Ureter (tissue), 1 donor: ENCODE data around the gene LENG8. TPM values are rescaled to one million over a fixed set of nuclear protein-coding genes. Genes with fewer than 3 reads are reported as not detected.
"Not testable (repeated sequence)": the region's sequence is repeated elsewhere in the genome, so short reads cannot be mapped to it uniquely, and the experiment has no call there.

Source experiments
- DNase-seq: peaks from one replicate; pipeline ENCODE4 v3.0.0-alpha.2; 2020; ENCODE audit warnings: low spot score
- total RNA-seq: library from RNA; stranded (reverse); gene quantifications from one replicate; pipeline ENCODE4 v1.2.4, GENCODE V29; 2023
- donor health status: DM: yes; HTN: yes; CAD: no.

The LENG8 gene
- total RNA-seq, 1 donor from 2014 or later = 269 TPM

- DNase-seq = no peak
These were observed 33.9 kb downstream of the LENG8 start for GRCh38 chr19:54482889-54483288.

GRCh38 chr19:54484451-54484850 lies 35.5 kb downstream of the LENG8 start:
- no peak for DNase-seq

- DNase-seq = no peak
These were observed 36.9 kb downstream of the LENG8 start for GRCh38 chr19:54485851-54486250.

- no peak for DNase-seq
These were observed 40.3 kb downstream of the LENG8 start for GRCh38 chr19:54489341-54489740.

- no peak for DNase-seq
These were observed 40.8 kb downstream of the LENG8 start for GRCh38 chr19:54489766-54490165.

GRCh38 chr19:54492568-54492967 lies 43.6 kb downstream of the LENG8 start:
- no peak for DNase-seq

- DNase-seq = not testable (repeated sequence)
These were observed 44.1 kb downstream of the LENG8 start for GRCh38 chr19:54493056-54493455.

- DNase-seq = no peak
These were observed 45.1 kb downstream of the LENG8 start for GRCh38 chr19:54493967-54494585.

GRCh38 chr19:54495284-54495683 lies 46.3 kb downstream of the LENG8 start:
- not testable (repeated sequence) for DNase-seq

- not testable (repeated sequence) for DNase-seq
These were observed 48.9 kb downstream of the LENG8 start for GRCh38 chr19:54497747-54498450.

GRCh38 chr19:54498451-54498772 lies 49.4 kb downstream of the LENG8 start:
- DNase-seq = not testable (repeated sequence)

- DNase-seq = no peak
These were observed 53.6 kb downstream of the LENG8 start, which contains the start of gene LAIR2 for GRCh38 chr19:54502518-54503048. Gene LAIR2 (plus strand): TSS chr19:54502831. CDS start chr19:54502919, 88 bp downstream.

GRCh38 chr19:54505542-54505941 lies 56.5 kb downstream of the LENG8 start:
- DNase-seq = not testable (repeated sequence)

- DNase-seq = no peak
These were observed 57.1 kb downstream of the LENG8 start for GRCh38 chr19:54506079-54506478.

GRCh38 chr19:54507038-54507717 lies 58.2 kb downstream of the LENG8 start:
- DNase-seq = not testable (repeated sequence)

GRCh38 chr19:54507824-54508223 lies 58.8 kb downstream of the LENG8 start:
- no peak for DNase-seq

- DNase-seq = not testable (repeated sequence)
These were observed 59.5 kb downstream of the LENG8 start for GRCh38 chr19:54508487-54508886.

GRCh38 chr19:54509200-54509940 lies 60.4 kb downstream of the LENG8 start:
- DNase-seq = not testable (repeated sequence)
